GM12878 (cell line): ENCODE results near the gene CTSA. TPM values are rescaled to one million over a fixed set of nuclear protein-coding genes. Genes with fewer than 3 reads are reported as not detected.

Experiments
- BHLHE40 ChIP-seq, 2 experiments: fragments of 450-650 bp in 1 of 2; IDR thresholded peaks; 2 replicates each; pipeline ENCODE4 v1.6.1; 2011 to 2017; ENCODE audit warnings: low read depth in 2 of 2, borderline replicate concordance in 1 of 2, improper control_type of control experiment in 1 of 2, low read length in 1 of 2, mild to moderate bottlenecking in 1 of 2
- BRCA1 ChIP-seq: IDR thresholded peaks from 2 replicates; pipeline ENCODE4 v1.6.1; 2011; ENCODE audit warnings: low read depth, low read length, improper control_type of control experiment
- CEBPB ChIP-seq, 2 experiments: fragments of 150-350 bp in 1 of 2; IDR thresholded peaks; 2 replicates each; pipeline ENCODE4 v1.6.1; 2012 to 2014; ENCODE audit warnings: low read depth in 2 of 2, low read length in 2 of 2, borderline replicate concordance in 1 of 2, inconsistent platforms in 1 of 2
- CTCF ChIP-seq, 3 experiments: IDR thresholded peaks in 2 of 3; conservative IDR thresholded peaks in 1 of 3; 2 replicates each; pipeline ENCODE4 v1.5.1; 2011; ENCODE audit warnings: low read depth in 3 of 3, low read length in 3 of 3, mild to moderate bottlenecking in 3 of 3, control low read depth in 2 of 3, moderate library complexity in 2 of 3, inconsistent platforms in 1 of 3, mixed read lengths in 1 of 3; ENCODE audit not compliant: control insufficient read depth in 2 of 3, insufficient read depth in 1 of 3; ENCODE audit errors: extremely low read depth in 1 of 3
- EED ChIP-seq: sonication (generic); IDR thresholded peaks from 2 replicates; pipeline ENCODE4 v1.6.1; 2016; ENCODE audit warnings: antibody characterized with exemption, low read depth
- IRF5 ChIP-seq: fragments of 450-650 bp; IDR thresholded peaks from 2 replicates; pipeline ENCODE4 v1.6.1; 2017; ENCODE audit warnings: borderline replicate concordance
- KAT2A ChIP-seq: conservative IDR thresholded peaks from 2 replicates; pipeline ENCODE4 v1.6.1; 2011; ENCODE audit warnings: low read depth, low read length; ENCODE audit not compliant: control insufficient read depth
- MEF2A ChIP-seq: IDR thresholded peaks from 2 replicates; pipeline ENCODE4 v1.6.1; 2011; ENCODE audit warnings: low read depth, mild to moderate bottlenecking, low read length, moderate library complexity; ENCODE audit not compliant: insufficient read depth
- MXI1 ChIP-seq: fragments of 150-350 bp; IDR thresholded peaks from 2 replicates; pipeline ENCODE4 v1.6.1; 2011; ENCODE audit warnings: low read depth, mild to moderate bottlenecking, inconsistent platforms, low read length, improper control_type of control experiment
- NKRF ChIP-seq: fragments of 450-650 bp; conservative IDR thresholded peaks from 2 replicates; pipeline ENCODE4 v1.6.1; 2017; ENCODE audit warnings: mild to moderate bottlenecking, moderate library complexity
- PAX8 ChIP-seq: fragments of 450-650 bp; IDR thresholded peaks from 2 replicates; pipeline ENCODE4 v1.6.1; 2017; ENCODE audit warnings: mild to moderate bottlenecking, moderate library complexity
- RAD51 ChIP-seq: fragments of 450-650 bp; IDR thresholded peaks from 2 replicates; pipeline ENCODE4 v1.6.1; 2016; ENCODE audit warnings: moderate library complexity, mild to moderate bottlenecking, inconsistent platforms
- RBBP5 ChIP-seq: fragments of 200-600 bp; sonication (generic); conservative IDR thresholded peaks from 2 replicates; pipeline ENCODE4 v1.6.1; 2016
- RCOR1 ChIP-seq: conservative IDR thresholded peaks from 2 replicates; pipeline ENCODE4 v1.6.1; 2012; ENCODE audit warnings: low read depth, low read length, improper control_type of control experiment
- STAT3 ChIP-seq: IDR thresholded peaks from 2 replicates; pipeline ENCODE4 v1.6.1; 2011; ENCODE audit warnings: low read depth, low read length, improper control_type of control experiment
- TBL1XR1 ChIP-seq: IDR thresholded peaks from 2 replicates; pipeline ENCODE4 v1.6.1; 2012; ENCODE audit warnings: low read depth, low read length, improper control_type of control experiment
- TCF3 ChIP-seq: IDR thresholded peaks from 2 replicates; pipeline ENCODE4 v1.6.1; 2012; ENCODE audit warnings: low read depth, mild to moderate bottlenecking, low read length, borderline replicate concordance; ENCODE audit not compliant: insufficient read depth
- YBX1 ChIP-seq: fragments of 450-650 bp; IDR thresholded peaks from 2 replicates; pipeline ENCODE4 v1.6.1; 2016; ENCODE audit warnings: antibody characterized with exemption
- ZBED1 ChIP-seq: IDR thresholded peaks from 2 replicates; pipeline ENCODE4 v1.6.1; 2016; ENCODE audit warnings: borderline replicate concordance
- ZNF687 ChIP-seq: fragments of 450-650 bp; IDR thresholded peaks from 2 replicates; pipeline ENCODE4 v1.6.1; 2017; ENCODE audit warnings: mild to moderate bottlenecking, moderate library complexity
- ZZZ3 ChIP-seq: IDR thresholded peaks from 2 replicates; pipeline ENCODE4 v1.6.1; 2011; ENCODE audit warnings: low read depth; ENCODE audit not compliant: control insufficient read depth, insufficient read length
- polyA plus RNA-seq, 11 experiments: library from polyadenylated mRNA; depleted of rRNA in 4 of 11; unstranded in 6 of 11; stranded (reverse) in 5 of 11; fragments of >200 nt; fragmentation: Nextera tagmentation in 4 of 11; fragmentation: Illumina TruSeq in 1 of 11; extraction: Ambion mirVana in 4 of 11; extraction: Trizol in 1 of 11; gene quantifications; 1 replicate in 1 of 11; 2 replicates in 10 of 11; pipeline versions ENCODE4 v1.2.1 to v1.2.3, GENCODE V29; 2011 to 2016; ENCODE audit warnings: inconsistent platforms in 2 of 11, missing spikeins in 2 of 11, low read depth in 1 of 11
- total RNA-seq, 4 experiments: library from RNA; depleted of rRNA in 3 of 4; stranded (reverse); fragments of >200 nt in 3 of 4; fragmentation: Illumina TruSeq in 1 of 4; extraction: Trizol in 1 of 4; gene quantifications; 2 replicates each; pipeline versions ENCODE4 v1.2.1 to v1.2.3, GENCODE V29; 2013 to 2021

CTSA gene
- total and polyA plus RNA-seq, 10 of the 15 experiments (the other 5 are each of a cell fraction or from before 2014, with no cell fraction given): 7.1 to 67.0 (median 36.2) TPM

GRCh38 chr20:45857114-45857881, 33.8 kb upstream of the CTSA start, which contains the start of the genes ACOT8 and ZSWIM3 (continued):
- TF ChIP-seq ZNF687 (peak; percentile 71), NKRF (peak; percentile 76), PAX8 (no peak; the same call in 1 of the 2 replicates), TCF3 (no peak), KAT2A (no peak), ZBED1 (0 out of 2 replicates have a peak, but pooled peaks have one; percentile 65), MEF2A (no peak), RAD51 (no peak), BRCA1 (no peak), ZZZ3 (no peak), BHLHE40 (IDR thresholded peaks at IDR 0.05; ENCODE audit: borderline replicate concordance in 1 of 2, low read depth in 2 of 2, low read length in 1 of 2) (peak; percentile 48 to 72; a peak in 3 of 4 replicates), YBX1 (no peak), CEBPB (IDR thresholded peaks at IDR 0.05; ENCODE audit: borderline replicate concordance in 1 of 2, low read depth in 2 of 2, low read length in 2 of 2) (no peak), MXI1 (peak; percentile 68; the same call in 1 of the 2 replicates), RBBP5 (no peak), RCOR1 (0 out of 2 replicates have a peak, but pooled peaks have one; percentile 57), CTCF (IDR thresholded peaks at IDR 0.05 in 2 of 3, conservative IDR thresholded peaks at IDR 0.05 in 1 of 3; ENCODE audit: control insufficient read depth in 2 of 3, extremely low read depth in 1 of 3, insufficient read depth in 1 of 3, low read depth in 3 of 3, low read length in 3 of 3) (no peak), IRF5 (no peak), STAT3 (no peak), TBL1XR1 (0 out of 2 replicates have a peak, but pooled peaks have one; percentile 16), EED (no peak)
